ENCODE measurements around the gene PSMB3. TPM values are rescaled to one million over a fixed set of nuclear protein-coding genes. Genes with fewer than 3 reads are reported as not detected.
A peak's percentile ranks its signal among the peaks of the same experiment; 100 is the strongest.

The PSMB3 gene
- total and polyA plus RNA-seq, 9 of the 15 experiments (the other 6 are each of a cell fraction or from before 2014, with no cell fraction given), result 460 to 2,775 (median 574) TPM

- peaks cover 7% of the 10 kb centered on the region for H3K9me1 ChIP-seq (ENCODE audit: control insufficient read depth, insufficient read depth, low read length)
- whole genome bisulfite sequencing (ENCODE audit: insufficient coverage, low coverage, missing lambda C conversion rate), result 72% methylated on average over 19 of the region's 22 CpGs
- H3K36me3 ChIP-seq (ENCODE audit: control insufficient read depth, insufficient read depth, low read length), result peaks cover 38% of the 10 kb centered on the region; the same call in 2 of the 3 replicates
- ChIA-PET CTCF (ENCODE audit: low intra/inter-chr PET ratio) (no interaction called here), POLR2A (interaction anchor here (1.6 kb wide), 1 partner anchor 11 kb away, joined by 6 read pairs; no protein-coding TSS in a partner anchor)
- H3K79me2 ChIP-seq (ENCODE audit: control insufficient read depth, insufficient read depth, low read length), result peaks cover 59% of the 10 kb centered on the region
- no peak for ATAC-seq
- no peak for FAIRE-seq
- no peak for DNase-seq (ENCODE audit: extremely low read depth in 1 of 4, low spot score in 3 of 4)
- no peaks in the 10 kb centered on the region for H3K9me3 ChIP-seq (replicated peaks; ENCODE audit: control insufficient read depth, insufficient read depth, low read depth, low read length)
- H3K4me3 ChIP-seq, result no peak overlapping the region
- H3K27me3 ChIP-seq (ENCODE audit: control insufficient read depth in 2 of 2, insufficient read depth in 2 of 2, low read length in 2 of 2), result no peaks in the 10 kb centered on the region
- peak; percentile 78 for TF ChIP-seq PKNOX1 (IDR thresholded peaks at IDR 0.05)
- TF ChIP-seq ZBTB8A (IDR thresholded peaks at IDR 0.05; ENCODE audit: partially characterized antibody), result no peak
- peak; percentile 90 for TF ChIP-seq NFIC (IDR thresholded peaks at IDR 0.05)
- TF ChIP-seq RFX1 (IDR thresholded peaks at IDR 0.05), result peak; percentile 87
- peaks cover 13% of the 10 kb centered on the region for H4K20me1 ChIP-seq (replicated peaks; ENCODE audit: control insufficient read depth, insufficient read depth, low read length)
- intact Hi-C loops (cut with micrococcal nuclease) (no loop called here), in situ Hi-C loops (cut with MboI) (no loop called here)
- no TSS peak for BruUV-seq (replicated peaks)
- H3K9ac ChIP-seq (ENCODE audit: insufficient read depth in 1 of 2, low read depth in 2 of 2, low read length in 2 of 2), result 0 out of 4 replicates have a peak overlapping the region, but pooled peaks of 1 of the 2 experiments have one; percentile 1
- H2AFZ ChIP-seq (ENCODE audit: low read depth, low read length), result no peak overlapping the region
- H3K27ac ChIP-seq (ENCODE audit: extremely low read depth, low read depth, low read length), result no peak overlapping the region; the same call in 2 of the 3 replicates
- peaks cover 19 to 40% of the 10 kb centered on the region in 2 experiments for H3K4me1 ChIP-seq (replicated peaks in 1 of 2; ENCODE audit: control insufficient read depth in 2 of 2, insufficient read depth in 2 of 2, low read length in 2 of 2)
- no peak overlapping the region for H3K4me2 ChIP-seq (ENCODE audit: insufficient read depth, low read length)
Observed at GRCh38 chr17:38742411-38743308, 9.9 kb upstream of the PSMB3 start.

Measured in K562 (cell line).